SK-N-SH (cell line): ENCODE results near the gene ANO3. TPM values are rescaled to one million over a fixed set of nuclear protein-coding genes. Genes with fewer than 3 reads are reported as not detected.

ENCODE experiments used
- CTCF ChIA-PET: fragments of 300-600, 350-600 bp; formaldehyde crosslinking; extraction: SDS; loops from one replicate; lab custom pipeline; 2021; lab: Yijun Ruan, JAX
- POLR2A ChIA-PET: fragments of 350-600 bp; sonication (Branson Sonifier 250); formaldehyde crosslinking; extraction: SDS; loops from one replicate; lab custom pipeline; 2020; ENCODE audit warnings: antibody characterized with exemption, inconsistent platforms; lab: Yijun Ruan, JAX
- DNase-seq: peaks from one replicate; pipeline ENCODE4 v3.0.0; 2012
- H2AFZ ChIP-seq: fragments of 200-600 bp; sonication (generic); 2 replicates; pipeline ENCODE4 v1.8.1; 2016; ENCODE audit warnings: antibody characterized with exemption, mild to moderate bottlenecking, low read depth
- H3F3A ChIP-seq: fragments of 200-600 bp; sonication (generic); replicated peaks from 2 replicates; pipeline ENCODE3; 2016; ENCODE audit warnings: antibody characterized with exemption, mild to moderate bottlenecking; ENCODE audit not compliant: insufficient read depth
- H3K27ac ChIP-seq, 2 experiments: fragments of 200-500 bp in 1 of 2; fragments of 200-600 bp in 1 of 2; sonication (Bioruptor generic) in 1 of 2; sonication (generic), shearing (Covaris generic) in 1 of 2; 2 replicates each; pipeline versions ENCODE4 v1.5.1 to v1.6.1; 2014 to 2016; ENCODE audit warnings: low read depth in 2 of 2, inconsistent platforms in 1 of 2, low read length in 1 of 2, mild to moderate bottlenecking in 1 of 2, mixed read lengths in 1 of 2
- H3K27me3 ChIP-seq: fragments of 200-600 bp; sonication (generic), shearing (Covaris generic); 2 replicates; pipeline ENCODE4 v1.6.1; 2016; ENCODE audit warnings: mixed run types; ENCODE audit not compliant: insufficient read depth
- H3K36me3 ChIP-seq, 2 experiments: fragments of 200-500 bp in 1 of 2; fragments of 200-600 bp in 1 of 2; sonication (Bioruptor generic) in 1 of 2; sonication (generic) in 1 of 2; replicated peaks in 1 of 2; 2 replicates each; pipeline versions ENCODE3 to v1.5.1; 2014 to 2016; ENCODE audit warnings: low read length in 1 of 2, mild to moderate bottlenecking in 1 of 2; ENCODE audit not compliant: insufficient read depth in 2 of 2, control insufficient read depth in 1 of 2
- H3K4me1 ChIP-seq, 2 experiments: fragments of 200-500 bp in 1 of 2; fragments of 200-600 bp in 1 of 2; sonication (Bioruptor generic) in 1 of 2; sonication (generic), shearing (Covaris generic) in 1 of 2; 2 replicates each; pipeline versions ENCODE4 v1.5.1 to v1.6.1; 2014 to 2016; ENCODE audit warnings: low read depth in 1 of 2, low read length in 1 of 2, mixed run types in 1 of 2; ENCODE audit not compliant: insufficient read depth in 2 of 2, control insufficient read depth in 1 of 2
- H3K4me2 ChIP-seq: fragments of 200-600 bp; sonication (generic), shearing (Covaris generic); 2 replicates; pipeline ENCODE4 v1.6.1; 2017; ENCODE audit warnings: mixed run types
- H3K4me3 ChIP-seq, 2 experiments: fragments of 200-500 bp in 1 of 2; fragments of 200-600 bp in 1 of 2; sonication (Bioruptor generic) in 1 of 2; sonication (generic), shearing (Covaris generic) in 1 of 2; 2 replicates each; pipeline versions ENCODE4 v1.5.1 to v1.8.1; 2014 to 2016; ENCODE audit warnings: low read depth in 2 of 2, inconsistent platforms in 1 of 2, low read length in 1 of 2, mild to moderate bottlenecking in 1 of 2, mixed read lengths in 1 of 2, moderate library complexity in 1 of 2
- H3K79me2 ChIP-seq: fragments of 200-600 bp; sonication (generic); 2 replicates; pipeline ENCODE4 v1.8.1; 2017; ENCODE audit warnings: mild to moderate bottlenecking; ENCODE audit not compliant: insufficient read depth
- H3K9ac ChIP-seq: fragments of 200-600 bp; sonication (generic); 2 replicates; pipeline ENCODE4 v1.6.1; 2017; ENCODE audit warnings: mixed run types
- H3K9me2 ChIP-seq: fragments of 200-600 bp; sonication (generic); 2 replicates; pipeline ENCODE4 v1.6.1; 2017; ENCODE audit warnings: mixed run types
- H3K9me3 ChIP-seq: fragments of 200-600 bp; sonication (generic); 2 replicates; pipeline ENCODE4 v1.6.1; 2017; ENCODE audit warnings: mixed run types, mild to moderate bottlenecking, moderate library complexity
- H4K20me1 ChIP-seq: fragments of 200-600 bp; sonication (generic); 2 replicates; pipeline ENCODE4 v1.6.1; 2017; ENCODE audit warnings: mild to moderate bottlenecking, mixed run types; ENCODE audit not compliant: insufficient read depth
- CHD2 ChIP-seq: fragments of 150-350 bp; IDR thresholded peaks from 2 replicates; pipeline ENCODE4 v1.6.1; 2018; ENCODE audit warnings: low read length; ENCODE audit not compliant: partially characterized antibody
- ELF1 ChIP-seq: IDR thresholded peaks from 2 replicates; pipeline ENCODE4 v1.4.0; 2012
- EZH2phosphoT487 ChIP-seq: fragments of 200-600 bp; sonication (generic); IDR thresholded peaks from 2 replicates; pipeline ENCODE4 v1.6.1; 2017; ENCODE audit warnings: low read depth, mixed run types, mild to moderate bottlenecking, antibody characterized with exemption, moderate library complexity, borderline replicate concordance
- FOSL2 ChIP-seq: IDR thresholded peaks from 2 replicates; pipeline ENCODE4 v1.4.0; 2012; ENCODE audit warnings: low read depth, mild to moderate bottlenecking, moderate library complexity, borderline replicate concordance
- JUND ChIP-seq: IDR thresholded peaks from 2 replicates; pipeline ENCODE4 v1.4.0; 2012
- MXI1 ChIP-seq: IDR thresholded peaks from 2 replicates; pipeline ENCODE4 v1.6.1; 2012; ENCODE audit warnings: mild to moderate bottlenecking, low read depth, low read length, improper control_type of control experiment
- NFIC ChIP-seq: IDR thresholded peaks from 2 replicates; pipeline ENCODE4 v1.4.0; 2012; ENCODE audit warnings: borderline replicate concordance
- NRF1 ChIP-seq: IDR thresholded peaks from 2 replicates; pipeline ENCODE4 v1.6.1; 2012; ENCODE audit warnings: low read depth, mild to moderate bottlenecking, low read length
- PBX3 ChIP-seq: IDR thresholded peaks from 2 replicates; pipeline ENCODE4; 2012
- POLR2AphosphoS5 ChIP-seq: IDR thresholded peaks from 2 replicates; pipeline ENCODE4 v1.6.1; 2012; ENCODE audit warnings: low read depth, low read length
- RCOR1 ChIP-seq: fragments of 150-350 bp; IDR thresholded peaks from 2 replicates; pipeline ENCODE4 v1.6.1; 2017; ENCODE audit warnings: antibody characterized with exemption, low read length
- REST ChIP-seq: IDR thresholded peaks from 2 replicates; pipeline ENCODE4 v1.6.1; 2012; ENCODE audit warnings: mild to moderate bottlenecking, low read depth, low read length, moderate library complexity
- RXRA ChIP-seq: IDR thresholded peaks from 2 replicates; pipeline ENCODE4 v1.4.0; 2012; ENCODE audit warnings: low read depth, mild to moderate bottlenecking, borderline replicate concordance
- SIN3A ChIP-seq: IDR thresholded peaks from 2 replicates; pipeline ENCODE4 v1.6.1; 2012; ENCODE audit warnings: low read depth, mild to moderate bottlenecking, low read length, moderate library complexity, borderline replicate concordance
- SMC3 ChIP-seq: IDR thresholded peaks from 2 replicates; pipeline ENCODE4 v1.6.1; 2012; ENCODE audit warnings: low read depth, low read length, improper control_type of control experiment
- USF1 ChIP-seq: IDR thresholded peaks from 2 replicates; pipeline ENCODE4 v1.4.0; 2012; ENCODE audit warnings: low read depth, borderline replicate concordance
- YY1 ChIP-seq: IDR thresholded peaks from 2 replicates; pipeline ENCODE4 v1.4.0; 2012; ENCODE audit warnings: low read depth, mild to moderate bottlenecking
- ZBTB33 ChIP-seq: IDR thresholded peaks from 2 replicates; pipeline ENCODE4 v1.4.0; 2012; ENCODE audit warnings: low read depth, borderline replicate concordance
- WGBS: methylation state at CpG from one replicate; pipeline ENCODE4 v1.1.6; 2017; ENCODE audit warnings: low lambda C conversion rate; 5-methylcytosine and 5-hydroxymethylcytosine counted together
- polyA plus RNA-seq, 3 experiments: library from polyadenylated mRNA; depleted of rRNA; stranded (reverse); fragments of >200 nt; gene quantifications; 2 replicates each; pipeline ENCODE4 v1.2.3, GENCODE V29; 2012

Gene ANO3
- polyA plus RNA-seq, 1 of the 3 experiments (the other 2 are of a cell fraction), result 0.13 TPM

- TF ChIP-seq REST, result no peak
These were observed 48.0 kb upstream of the ANO3 start (continued) for GRCh38 chr11:26283852-26284408.

- WGBS, result 43% methylated on average over 3 of the region's 3 CpGs
- H3K79me2 ChIP-seq, result no peaks in the 10 kb centered on the region
- H3K9me3 ChIP-seq, result no peaks in the 10 kb centered on the region
- no peaks in the 10 kb centered on the region for H3K27me3 ChIP-seq
- no peak overlapping the region for H3K4me2 ChIP-seq
- no peaks in the 10 kb centered on the region for H4K20me1 ChIP-seq
- no peaks in the 10 kb centered on the region for H3K36me3 ChIP-seq
- no peak overlapping the region for H3K9ac ChIP-seq
- TF ChIP-seq MXI1 (no peak), RXRA (no peak), SIN3A (no peak), NRF1 (no peak), YY1 (no peak), USF1 (no peak), POLR2AphosphoS5 (no peak), JUND (no peak), RCOR1 (no peak), NFIC (no peak), CHD2 (no peak), REST (no peak), ZBTB33 (no peak), FOSL2 (no peak), SMC3 (no peak), ELF1 (no peak), EZH2phosphoT487 (no peak), PBX3 (no peak)
- H3K27ac ChIP-seq, result no peak overlapping the region
- ChIA-PET POLR2A (no interaction called here), CTCF (interaction anchor here (0.7 to 2.1 kb wide), 6 partner anchors 11 to 470 kb away, joined by 3 to 11 read pairs (median 3); no protein-coding TSS in a partner anchor)
- no peak overlapping the region for H3K4me3 ChIP-seq
- no peaks in the 10 kb centered on the region for H3K9me2 ChIP-seq
- H3K4me1 ChIP-seq, result peaks cover 0 to 3% of the 10 kb centered on the region in 2 experiments; a peak in 1 of 4 replicates
- H2AFZ ChIP-seq, result no peak overlapping the region
- DNase-seq, result no peak
- no peaks in the 10 kb centered on the region for H3F3A ChIP-seq
These were observed 46.3 kb upstream of the ANO3 start for GRCh38 chr11:26285608-26286007.
